ENCODE data around the gene HARBI1.
"Not testable (repeated sequence)": the region's sequence is repeated elsewhere in the genome, so short reads cannot be mapped to it uniquely, and the experiment has no call there.

The HARBI1 gene

GRCh38 chr11:46590740-46591605, 26.1 kb downstream of the HARBI1 start:
- no peak for ATAC-seq
- Mint-ChIP-seq H3K36me3 (peaks cover 14% of the 10 kb centered on the region), H3K9me3 (no peaks in the 10 kb centered on the region), H3K27me3 (no peaks in the 10 kb centered on the region), H3K4me3 (peak overlapping the region; percentile 5), H3K27ac (no peak overlapping the region), H3K4me1 (peaks cover 42% of the 10 kb centered on the region)

- H3K4me1 Mint-ChIP-seq, result peaks cover 36% of the 10 kb centered on the region
- H3K27me3 Mint-ChIP-seq, result no peaks in the 10 kb centered on the region
- H3K9me3 Mint-ChIP-seq, result no peaks in the 10 kb centered on the region
- no peak overlapping the region for H3K27ac Mint-ChIP-seq
- H3K4me3 Mint-ChIP-seq, result no peak overlapping the region
- no peak for ATAC-seq
- peaks cover 14% of the 10 kb centered on the region for H3K36me3 Mint-ChIP-seq
These were observed 28.1 kb downstream of the HARBI1 start for GRCh38 chr11:46588915-46589314.

GRCh38 chr11:46588131-46588530, 28.9 kb downstream of the HARBI1 start:
- Mint-ChIP-seq H3K27ac (no peak overlapping the region), H3K36me3 (peaks cover 14% of the 10 kb centered on the region), H3K9me3 (no peaks in the 10 kb centered on the region), H3K27me3 (no peaks in the 10 kb centered on the region), H3K4me3 (no peak overlapping the region), H3K4me1 (peaks cover 34% of the 10 kb centered on the region)
- ATAC-seq, result no peak

GRCh38 chr11:46583513-46583912, 33.5 kb downstream of the HARBI1 start:
- not testable (repeated sequence) for H3K27me3 Mint-ChIP-seq, ATAC-seq, H3K27ac Mint-ChIP-seq, H3K9me3 Mint-ChIP-seq, H3K4me3 Mint-ChIP-seq
- Mint-ChIP-seq H3K4me1 (peaks cover 29% of the 10 kb centered on the region), H3K36me3 (peaks cover 27% of the 10 kb centered on the region)

GRCh38 chr11:46582588-46582987, 34.4 kb downstream of the HARBI1 start:
- no peak for ATAC-seq
- Mint-ChIP-seq H3K36me3 (peaks cover 22% of the 10 kb centered on the region), H3K27ac (no peak overlapping the region), H3K9me3 (no peaks in the 10 kb centered on the region), H3K4me3 (no peak overlapping the region), H3K27me3 (no peaks in the 10 kb centered on the region), H3K4me1 (peaks cover 23% of the 10 kb centered on the region)

GRCh38 chr11:46577058-46577457, 40.0 kb downstream of the HARBI1 start:
- ATAC-seq, result no peak
- Mint-ChIP-seq H3K36me3 (peaks cover 36% of the 10 kb centered on the region), H3K27me3 (no peaks in the 10 kb centered on the region), H3K4me3 (no peak overlapping the region), H3K9me3 (peaks cover 3% of the 10 kb centered on the region), H3K27ac (no peak overlapping the region), H3K4me1 (peaks cover 44% of the 10 kb centered on the region)

GRCh38 chr11:46574656-46575055, 42.4 kb downstream of the HARBI1 start:
- H3K4me1 Mint-ChIP-seq, result peaks cover 37% of the 10 kb centered on the region
- H3K27ac Mint-ChIP-seq, result peak overlapping the region; percentile 46
- peaks cover 3% of the 10 kb centered on the region for H3K9me3 Mint-ChIP-seq
- peaks cover 19% of the 10 kb centered on the region for H3K36me3 Mint-ChIP-seq
- no peaks in the 10 kb centered on the region for H3K27me3 Mint-ChIP-seq
- H3K4me3 Mint-ChIP-seq, result no peak overlapping the region
- no peak for ATAC-seq

GRCh38 chr11:46570790-46571398, 46.1 kb downstream of the HARBI1 start:
- H3K27me3 Mint-ChIP-seq, result no peaks in the 10 kb centered on the region
- peaks cover 7% of the 10 kb centered on the region for H3K36me3 Mint-ChIP-seq
- no peaks in the 10 kb centered on the region for H3K9me3 Mint-ChIP-seq
- no peak overlapping the region for H3K4me3 Mint-ChIP-seq
- peaks cover 21% of the 10 kb centered on the region for H3K4me1 Mint-ChIP-seq
- H3K27ac Mint-ChIP-seq, result no peak overlapping the region
- no peak for ATAC-seq

GRCh38 chr11:46565232-46565840, 51.7 kb downstream of the HARBI1 start:
- no peaks in the 10 kb centered on the region for H3K9me3 Mint-ChIP-seq
- no peak overlapping the region for H3K27ac Mint-ChIP-seq
- no peak overlapping the region for H3K4me3 Mint-ChIP-seq
- H3K36me3 Mint-ChIP-seq, result no peaks in the 10 kb centered on the region
- no peaks in the 10 kb centered on the region for H3K27me3 Mint-ChIP-seq
- H3K4me1 Mint-ChIP-seq, result peaks cover 24% of the 10 kb centered on the region
- no peak for ATAC-seq

GRCh38 chr11:46564459-46564858, 52.6 kb downstream of the HARBI1 start:
- H3K4me3 Mint-ChIP-seq, result no peak overlapping the region
- no peaks in the 10 kb centered on the region for H3K27me3 Mint-ChIP-seq
- no peak for ATAC-seq
- no peaks in the 10 kb centered on the region for H3K9me3 Mint-ChIP-seq
- H3K36me3 Mint-ChIP-seq, result no peaks in the 10 kb centered on the region
- no peak overlapping the region for H3K27ac Mint-ChIP-seq
- H3K4me1 Mint-ChIP-seq, result peaks cover 31% of the 10 kb centered on the region

- no peaks in the 10 kb centered on the region for H3K9me3 Mint-ChIP-seq
These were observed 54.5 kb downstream of the HARBI1 start for GRCh38 chr11:46562527-46562926.

GRCh38 chr11:46560300-46560991, 56.6 kb downstream of the HARBI1 start:
- Mint-ChIP-seq H3K9me3 (no peaks in the 10 kb centered on the region), H3K4me1 (peaks cover 41% of the 10 kb centered on the region), H3K27me3 (no peaks in the 10 kb centered on the region), H3K4me3 (peak overlapping the region; percentile 76), H3K36me3 (no peaks in the 10 kb centered on the region), H3K27ac (peak overlapping the region; percentile 80)
- ATAC-seq, result peak; percentile 54

More at GRCh38 chr11:46562527-46562926, 54.5 kb downstream of the HARBI1 start:
- no peaks in the 10 kb centered on the region for H3K27me3 Mint-ChIP-seq
- ATAC-seq, result no peak
- no peaks in the 10 kb centered on the region for H3K36me3 Mint-ChIP-seq
- peaks cover 38% of the 10 kb centered on the region for H3K4me1 Mint-ChIP-seq
- no peak overlapping the region for H3K4me3 Mint-ChIP-seq
- H3K27ac Mint-ChIP-seq, result no peak overlapping the region

GRCh38 chr11:46559815-46560214, 57.2 kb downstream of the HARBI1 start:
- ATAC-seq, result no peak
- no peaks in the 10 kb centered on the region for H3K27me3 Mint-ChIP-seq
- peaks cover 47% of the 10 kb centered on the region for H3K4me1 Mint-ChIP-seq

GRCh38 chr11:46557684-46558151, 59.3 kb downstream of the HARBI1 start:
- Mint-ChIP-seq H3K4me3 (no peak overlapping the region), H3K27ac (no peak overlapping the region), H3K9me3 (no peaks in the 10 kb centered on the region), H3K36me3 (peaks cover 9% of the 10 kb centered on the region), H3K27me3 (no peaks in the 10 kb centered on the region), H3K4me1 (peaks cover 60% of the 10 kb centered on the region)
- no peak for ATAC-seq

More at GRCh38 chr11:46559815-46560214, 57.2 kb downstream of the HARBI1 start:
- no peaks in the 10 kb centered on the region for H3K36me3 Mint-ChIP-seq
- H3K9me3 Mint-ChIP-seq, result no peaks in the 10 kb centered on the region
- peak overlapping the region; percentile 80 for H3K27ac Mint-ChIP-seq
- H3K4me3 Mint-ChIP-seq, result no peak overlapping the region

All from stimulated activated memory B cell treated with anti-CD40 and anti-IgM and Interleukin-4, amounts not matched to agents 10 μg/mL and 1 μg/mL and 100 μg/mL, for 72 hours (primary cell).